G401.6 (cell line): Measurements from ENCODE around the gene TMPRSS4.
"Not testable (repeated sequence)": the region's sequence is repeated elsewhere in the genome, so short reads cannot be mapped to it uniquely, and the experiment has no call there.

Experiments
- FAIRE-seq: peaks from 2 replicates; lab custom pipeline; 2012; peaks lifted over from hg19 to GRCh38; lab: Jason Lieb, UNC

TMPRSS4 gene

GRCh38 chr11:118057251-118058145, 19.4 kb upstream of the TMPRSS4 start:
- no peak for FAIRE-seq

DNA sequence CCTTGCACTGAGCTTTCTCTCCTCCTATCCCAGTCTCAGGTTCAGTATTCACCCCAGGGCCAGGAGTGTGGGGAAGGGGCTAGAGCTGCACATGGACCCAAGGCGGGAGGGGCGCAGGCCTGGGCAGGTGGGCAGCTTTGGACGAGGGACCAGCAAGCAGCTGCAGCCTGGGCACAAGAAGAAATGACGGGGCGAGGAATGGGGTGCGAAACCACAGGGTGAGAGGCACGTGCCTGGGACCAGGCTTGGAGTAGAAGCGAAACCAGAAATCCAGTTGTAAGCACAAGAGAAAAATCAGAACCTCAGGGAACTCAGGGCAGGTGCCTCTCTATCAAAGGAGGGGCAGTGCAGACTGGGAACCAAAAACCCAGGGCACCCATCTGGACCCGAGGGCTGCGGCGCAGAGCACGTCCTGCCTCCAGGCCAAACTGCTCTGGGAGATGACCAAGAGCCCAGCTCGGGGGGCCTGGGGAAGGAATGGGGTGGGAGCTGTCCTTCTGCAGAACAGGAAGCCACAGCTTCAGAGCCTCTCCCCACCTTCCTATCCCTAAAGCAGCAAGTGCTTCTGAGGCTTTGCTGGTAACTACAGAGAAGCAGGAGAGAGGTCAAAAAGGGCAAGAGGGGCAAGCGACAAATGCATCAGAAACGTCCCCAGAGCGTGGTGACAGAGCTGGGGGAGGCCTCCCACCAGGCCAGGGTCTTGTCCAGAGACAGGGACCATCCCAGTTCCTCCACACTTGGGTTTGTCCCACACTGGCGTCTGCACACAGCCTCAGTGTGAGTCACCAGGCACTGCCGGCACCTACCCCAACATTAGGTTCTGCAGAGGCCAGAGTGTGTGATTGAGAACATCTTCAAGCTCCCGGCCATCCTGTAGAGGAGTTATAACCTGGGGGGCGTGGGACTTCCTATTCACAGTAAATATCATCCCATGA, 18.3 kb upstream of the TMPRSS4 start:
- FAIRE-seq = no peak

- no peak for FAIRE-seq
These were observed 17.5 kb upstream of the TMPRSS4 start for GRCh38 chr11:118059246-118059940.

DNA sequence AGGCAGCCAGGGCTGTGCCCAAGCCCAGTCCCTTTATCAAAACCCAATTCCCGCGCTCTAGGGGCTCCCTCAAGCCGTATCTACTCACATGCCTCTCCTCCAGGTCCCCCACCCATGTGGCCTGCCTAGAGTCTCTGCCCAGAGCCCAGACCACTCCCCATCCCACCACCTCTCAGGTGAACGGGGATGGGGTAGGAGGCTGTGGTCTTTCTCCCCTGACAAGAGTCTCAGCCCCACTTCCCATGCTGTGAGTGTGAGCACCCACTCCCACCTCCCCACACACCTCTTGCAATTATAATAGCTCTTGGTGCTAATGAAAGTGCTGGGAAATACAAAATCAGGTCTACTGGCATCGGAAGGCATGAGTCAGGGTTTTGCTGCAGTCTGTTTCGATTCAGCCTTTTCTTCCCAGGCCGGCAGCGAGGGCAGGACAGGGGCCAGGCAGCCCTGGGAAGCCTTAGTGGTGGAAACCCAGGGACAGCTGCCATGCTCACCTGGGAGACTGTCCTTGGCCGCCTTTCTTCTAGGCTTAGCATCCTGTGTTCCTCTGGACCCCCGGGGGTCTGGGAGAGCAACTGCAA, 16.7 kb upstream of the TMPRSS4 start:
- FAIRE-seq = no peak

DNA sequence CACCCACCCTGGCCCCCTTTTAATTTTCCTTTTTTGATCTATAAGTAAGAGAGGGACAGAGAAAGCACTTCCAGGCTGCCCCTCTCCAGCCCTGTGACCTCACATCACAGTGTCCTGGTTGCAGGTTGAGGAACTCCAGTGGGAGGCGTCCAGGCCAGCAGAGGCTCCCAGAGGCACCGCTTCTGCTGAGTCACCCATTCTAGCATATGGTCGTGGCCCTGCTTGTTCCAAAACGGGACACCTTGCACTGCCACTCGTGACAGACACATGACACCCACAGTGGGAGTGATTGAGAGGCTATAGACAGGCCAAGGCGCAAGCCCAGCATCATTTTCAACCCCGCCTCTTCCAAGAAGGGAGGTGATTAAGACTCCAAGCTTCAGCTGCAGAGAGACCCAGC, 16.0 kb upstream of the TMPRSS4 start:
- no peak for FAIRE-seq

- FAIRE-seq = no peak
These were observed 15.2 kb upstream of the TMPRSS4 start for GRCh38 chr11:118061586-118062125.

- not testable (repeated sequence) for FAIRE-seq
These were observed 14.7 kb upstream of the TMPRSS4 start for GRCh38 chr11:118062181-118062580.

DNA sequence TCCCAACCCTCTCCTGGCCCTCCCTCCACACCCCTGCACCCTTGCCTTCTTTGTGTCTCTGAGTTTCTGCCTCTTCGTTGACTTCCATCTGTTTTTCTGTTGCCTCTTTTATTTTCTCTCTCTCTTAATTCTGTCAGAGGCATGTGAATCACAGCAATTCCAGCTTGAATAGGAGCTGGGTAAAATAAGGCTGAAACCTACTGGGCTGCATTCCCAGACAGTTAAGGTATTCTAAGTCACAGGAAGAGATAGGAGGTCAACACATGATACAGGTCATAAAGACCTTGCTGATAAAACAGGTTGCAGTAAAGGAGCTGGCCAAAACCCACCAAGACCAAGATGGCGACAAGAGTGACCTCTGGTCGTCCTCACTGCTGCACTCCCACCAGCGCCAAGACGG, 14.2 kb upstream of the TMPRSS4 start:
- FAIRE-seq = not testable (repeated sequence)

DNA sequence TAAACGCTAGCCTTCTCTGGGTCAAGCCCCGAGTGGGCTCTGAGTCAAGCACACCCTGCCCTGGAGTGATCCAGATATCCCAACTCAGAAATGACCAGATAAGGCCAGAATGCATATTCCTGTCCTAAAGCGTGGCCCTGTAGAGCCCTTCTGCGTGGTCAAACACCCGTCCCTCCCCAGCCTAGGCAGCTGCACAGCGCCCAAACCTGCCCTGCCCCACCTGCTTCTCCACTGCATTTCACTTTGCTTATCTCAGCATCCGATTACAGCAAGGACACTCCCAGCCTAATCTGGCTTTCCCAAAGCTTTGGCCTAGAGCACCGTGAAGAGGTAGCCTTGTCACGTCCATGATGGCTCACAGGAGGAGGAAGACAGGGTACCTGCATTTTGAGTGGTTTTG, 11.9 kb upstream of the TMPRSS4 start:
- no peak for FAIRE-seq

DNA sequence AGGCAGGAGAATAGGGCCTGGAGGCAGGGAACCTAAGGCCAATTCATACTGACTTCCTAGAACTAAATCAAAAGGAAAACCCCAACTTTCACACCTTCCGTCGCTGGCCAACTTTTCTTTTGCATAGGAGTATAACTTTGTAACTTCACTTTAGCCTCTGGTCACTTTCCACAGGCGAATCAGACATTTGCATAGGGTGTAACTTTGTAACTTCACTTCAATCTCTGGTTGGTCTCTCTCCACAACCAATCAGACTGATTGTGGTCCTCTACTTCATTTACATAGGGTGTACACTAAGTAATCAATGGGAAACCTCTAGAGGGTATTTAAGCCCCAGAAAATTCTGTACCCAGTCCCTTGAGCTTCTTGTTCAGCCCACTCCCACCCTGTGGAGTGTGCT, 11.5 kb upstream of the TMPRSS4 start:
- no peak for FAIRE-seq

GRCh38 chr11:118067006-118067405, 9.9 kb upstream of the TMPRSS4 start:
- FAIRE-seq = no peak

DNA sequence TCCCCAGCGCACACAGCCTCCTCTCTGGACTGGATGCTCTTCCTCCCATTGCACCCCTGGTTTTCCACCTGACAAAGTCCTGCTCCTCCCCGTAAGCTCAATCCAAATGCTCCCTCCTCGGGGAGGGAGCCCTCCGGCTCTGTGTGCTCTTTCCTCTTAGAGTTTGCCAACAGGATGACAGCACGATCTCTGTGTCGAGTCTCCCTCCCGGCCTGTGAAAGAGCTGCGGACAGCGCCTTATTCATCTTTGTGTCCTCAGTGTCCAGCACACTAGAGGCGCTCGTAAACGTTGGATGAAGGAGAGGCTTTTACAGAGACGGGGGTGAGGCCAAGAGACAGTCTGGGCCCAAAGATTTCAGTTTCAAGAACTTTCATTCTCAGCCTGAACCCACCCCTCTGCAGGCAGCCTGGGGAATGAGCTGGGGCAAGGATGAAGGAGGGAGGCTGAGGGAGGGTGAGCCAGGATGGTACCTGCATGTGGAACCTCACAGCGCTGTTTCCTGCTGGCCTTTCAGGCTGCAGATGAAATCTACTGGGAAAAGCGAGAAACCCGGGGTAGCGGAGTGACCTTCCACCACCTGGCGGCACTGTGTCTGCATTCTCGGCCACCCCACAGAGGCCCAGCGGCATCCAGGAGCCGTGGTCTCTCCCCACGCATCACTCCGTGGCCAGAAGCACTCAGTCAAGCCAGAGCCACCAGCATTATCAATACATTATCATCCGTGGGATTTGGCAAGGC, 8.5 kb upstream of the TMPRSS4 start:
- no peak for FAIRE-seq

- no peak for FAIRE-seq
These were observed 7.8 kb upstream of the TMPRSS4 start for GRCh38 chr11:118068945-118069612.

DNA sequence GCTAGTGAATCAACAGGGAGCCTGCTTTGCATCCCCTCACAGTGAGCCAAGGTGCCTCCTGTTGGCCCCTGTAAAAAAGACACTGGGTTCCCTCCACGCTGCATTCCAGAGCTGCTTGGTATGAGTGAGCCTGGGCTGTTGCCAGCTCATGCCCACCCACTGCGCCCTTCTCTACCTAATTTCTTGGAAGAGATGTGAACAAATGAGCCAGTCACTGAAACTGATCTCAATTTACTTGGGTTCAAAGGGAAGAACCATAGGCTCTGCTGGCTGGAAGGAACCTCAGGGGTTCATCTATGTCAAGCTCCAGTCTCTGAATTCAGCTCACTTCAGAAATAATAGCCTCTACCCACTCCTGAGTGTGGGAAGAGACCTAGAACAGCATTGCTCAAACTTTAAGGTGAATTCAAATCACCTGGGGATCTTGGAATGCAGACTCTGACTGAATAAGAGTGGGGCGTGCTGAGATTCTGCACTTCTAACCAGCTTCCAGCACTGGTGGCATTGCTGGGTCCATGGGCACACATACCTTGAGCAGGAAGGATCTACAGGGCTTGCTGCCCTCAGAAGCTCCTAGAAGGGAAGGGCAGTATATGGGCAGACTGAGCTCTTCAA, 5.4 kb upstream of the TMPRSS4 start:
- FAIRE-seq = no peak

DNA sequence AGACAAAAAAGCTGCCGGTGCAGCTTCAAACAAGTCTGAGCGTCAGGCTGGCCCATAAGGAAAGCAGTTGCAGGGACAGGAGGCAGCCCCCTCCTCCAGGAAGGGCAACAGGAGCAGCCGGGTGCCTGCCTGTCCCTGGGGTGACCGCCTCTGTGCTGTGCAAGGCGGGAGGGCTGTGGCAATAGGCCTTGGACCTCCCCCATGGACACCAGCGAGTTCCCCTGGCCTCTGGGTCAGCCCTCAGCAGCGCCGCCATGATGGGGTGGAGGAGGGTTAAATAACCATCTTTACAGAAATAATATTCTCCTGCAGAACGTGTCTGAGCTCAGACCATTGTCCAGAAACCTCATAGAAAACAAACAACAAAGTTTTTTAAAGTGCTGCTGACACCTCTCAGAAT, 3.3 kb upstream of the TMPRSS4 start:
- FAIRE-seq = no peak

DNA sequence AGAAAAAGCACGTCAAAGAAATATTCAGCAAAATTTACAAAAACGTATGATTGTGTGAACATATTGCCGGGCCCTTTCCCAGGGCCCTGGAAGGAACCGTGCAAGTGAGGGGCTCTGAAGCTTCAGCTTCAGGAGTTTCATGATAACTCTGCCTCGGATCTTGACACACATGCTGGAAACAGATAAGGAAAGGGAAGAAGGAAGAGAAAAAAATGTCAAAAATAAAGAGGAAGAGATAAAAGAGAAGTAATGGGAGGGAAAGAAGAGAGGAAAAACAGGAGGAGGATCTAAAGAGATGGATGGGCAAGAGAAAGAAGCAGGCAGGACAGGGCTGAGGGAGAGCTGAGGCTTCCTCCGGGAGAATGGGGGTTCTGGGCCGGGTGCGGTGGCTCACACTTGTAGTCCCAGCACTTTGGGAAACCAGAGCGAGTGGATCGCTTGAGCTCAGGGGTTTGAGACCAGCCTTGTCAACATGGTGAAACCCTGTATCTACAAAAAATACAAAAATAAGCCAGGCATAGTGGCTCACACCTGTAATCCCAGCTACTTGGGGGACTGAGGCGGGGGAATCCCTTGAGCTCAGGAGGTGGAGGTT, 2.7 kb upstream of the TMPRSS4 start:
- no peak for FAIRE-seq

DNA sequence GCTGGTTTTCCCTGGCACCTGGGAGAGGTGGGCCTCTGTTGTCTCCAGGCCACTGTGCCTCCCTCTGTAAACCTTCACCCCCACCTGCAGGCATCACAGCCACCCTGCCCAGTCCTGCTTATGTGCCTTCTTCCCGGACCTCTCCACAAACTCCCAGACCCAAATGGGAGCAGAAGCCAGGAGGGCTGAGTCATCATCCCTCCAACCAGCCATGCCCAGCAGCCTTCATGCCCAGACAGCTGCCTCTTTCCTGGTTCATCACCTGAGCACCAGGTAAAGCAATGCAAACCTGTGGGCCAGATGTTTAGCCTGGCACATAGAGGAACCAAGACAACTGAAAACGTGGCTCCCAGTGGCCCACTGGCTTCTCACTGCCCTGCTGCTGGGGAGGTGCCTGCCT, 2.1 kb upstream of the TMPRSS4 start:
- no peak for FAIRE-seq

GRCh38 chr11:118078911-118079411, 2.1 kb downstream of the TMPRSS4 start:
- no peak for FAIRE-seq

DNA sequence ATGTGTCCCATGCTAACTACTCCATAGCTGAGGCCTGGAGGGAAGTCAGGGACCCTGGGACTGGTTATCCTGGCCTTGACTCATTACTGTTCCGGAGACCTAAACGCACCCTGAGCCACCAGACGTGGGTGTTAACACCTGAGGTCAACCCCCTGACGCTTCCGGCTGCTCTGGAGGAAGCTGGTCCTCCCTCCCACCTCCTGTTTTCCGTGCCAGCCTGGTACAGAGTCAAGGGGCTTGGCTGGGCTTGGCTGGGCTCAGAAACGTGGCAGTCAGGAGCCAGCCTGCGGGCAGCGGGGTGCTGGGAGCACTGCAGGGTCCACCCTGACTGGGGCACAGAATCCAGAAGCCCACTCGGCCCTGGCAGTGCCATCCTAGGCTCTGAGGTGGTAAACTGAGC, 2.6 kb downstream of the TMPRSS4 start:
- no peak for FAIRE-seq

GRCh38 chr11:118080296-118080695, 3.4 kb downstream of the TMPRSS4 start:
- no peak for FAIRE-seq
